Breast epithelium (tissue), 4 donors: ENCODE measurements around the gene HOXB1. TPM values are rescaled to one million over a fixed set of nuclear protein-coding genes. Genes with fewer than 3 reads are reported as not detected.

Source experiments
- DNase-seq, 2 donors: peaks; one replicate each; pipeline ENCODE4 v3.0.0-alpha.2; 2019; ENCODE audit warnings: low spot score in 2 of 2
- H3K27ac ChIP-seq, 2 donors: fragments of 200-600 bp; sonication (generic) in 1 of 2; one replicate each; pipeline ENCODE4 v1.5.1; 2016 to 2019; ENCODE audit warnings: mild to moderate bottlenecking in 1 of 2
- H3K27me3 ChIP-seq, 2 donors: fragments of 200-600 bp; sonication (generic) in 1 of 2; one replicate each; pipeline versions ENCODE4 v1.5.1 to v1.6.0; 2017 to 2019; ENCODE audit warnings: control low read depth in 1 of 2, mild to moderate bottlenecking in 1 of 2
- H3K36me3 ChIP-seq: fragments of 200-600 bp; one replicate; pipeline ENCODE4 v1.5.1; 2019
- H3K4me1 ChIP-seq, 2 donors: fragments of 200-600 bp; sonication (generic); one replicate each; pipeline ENCODE4 v1.5.1; 2016 to 2019; ENCODE audit warnings: control low read depth in 1 of 2
- H3K4me3 ChIP-seq, 3 donors: fragments of 200-600 bp; sonication (generic); 1 replicate in 2 of 3; 2 replicates in 1 of 3; pipeline ENCODE4 v1.5.1; 2016 to 2019; ENCODE audit warnings: mild to moderate bottlenecking in 3 of 3, moderate library complexity in 2 of 3
- H3K9me3 ChIP-seq, 2 donors: fragments of 200-600 bp; sonication (generic) in 1 of 2; one replicate each; pipeline ENCODE4 v1.5.1; 2016 to 2019; ENCODE audit warnings: control low read depth in 1 of 2
- POLR2A ChIP-seq: fragments of 450-650 bp; IDR thresholded peaks from one replicate; pipeline ENCODE4 v1.6.1; 2016; ENCODE audit warnings: antibody characterized with exemption, mild to moderate bottlenecking, moderate library complexity
- POLR2AphosphoS5 ChIP-seq, 3 donors: sonication (generic); formaldehyde crosslinking; IDR thresholded peaks; one replicate each; pipeline ENCODE4 v1.6.1; 2017; ENCODE audit warnings: antibody characterized with exemption in 3 of 3
- intact Hi-C: fragments of 100-400 bp; cut with DNase I; formaldehyde crosslinking; loops from one replicate; pipeline ENCODE4 v1.15.1; 2023; ENCODE audit warnings: low total_unique reads
- total RNA-seq, 3 donors: library from RNA; depleted of rRNA; stranded (reverse); fragments of >200 nt; gene quantifications; one replicate each; pipeline ENCODE4 v1.1.0, GENCODE V29; 2016
- TF ChIP-seq, protein P1 (sequence below), 3 donors: fragments of 450-650 bp; IDR thresholded peaks; one replicate each; pipeline ENCODE4 v1.5.1; 2016 to 2017; ENCODE audit warnings: antibody characterized with exemption in 3 of 3, mild to moderate bottlenecking in 3 of 3, moderate library complexity in 3 of 3

HOXB1 gene
- not detected for total RNA-seq

DNA sequence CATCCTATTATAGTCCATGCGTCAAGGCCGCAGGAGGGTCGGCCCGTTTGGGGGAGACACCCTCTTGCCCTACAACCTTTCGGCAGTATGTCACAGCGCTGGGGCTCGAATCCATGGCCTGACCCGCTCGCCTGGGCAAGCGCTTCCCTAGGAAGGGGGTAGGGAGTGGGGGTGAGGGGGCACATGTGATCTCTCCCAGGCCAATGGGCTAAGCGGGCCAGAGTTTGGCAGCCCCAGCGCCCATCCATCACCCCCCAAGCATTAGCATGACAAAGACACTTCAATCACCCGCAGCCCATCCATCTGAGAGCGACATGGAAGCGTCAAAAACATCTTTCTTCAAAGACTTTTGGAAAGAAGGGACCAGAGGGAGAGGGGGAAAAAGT is at the start of gene HOXB1:
HOXB1 (minus strand) TSS at position 125 of the 386 bp plus-strand sequence; CDS start at position 18, 107 bp downstream.
- Histone ChIP-seq H3K4me3 (no peak within 1 kb of the TSS), H3K9me3 (no peaks in the 10 kb centered on the region), H3K36me3 (no peaks in the 10 kb centered on the region), H3K27me3 (peaks cover 0 to 7% of the 10 kb centered on the region in 2 donors), H3K4me1 (no peaks in the 10 kb centered on the region), H3K27ac (no peak within 1 kb of the TSS)
- intact Hi-C loops: no loop called here
- TF ChIP-seq POLR2AphosphoS5 (IDR thresholded peaks at IDR 0.05): no peak
- TF ChIP-seq POLR2A: no peak
- TF ChIP-seq, protein P1, sequence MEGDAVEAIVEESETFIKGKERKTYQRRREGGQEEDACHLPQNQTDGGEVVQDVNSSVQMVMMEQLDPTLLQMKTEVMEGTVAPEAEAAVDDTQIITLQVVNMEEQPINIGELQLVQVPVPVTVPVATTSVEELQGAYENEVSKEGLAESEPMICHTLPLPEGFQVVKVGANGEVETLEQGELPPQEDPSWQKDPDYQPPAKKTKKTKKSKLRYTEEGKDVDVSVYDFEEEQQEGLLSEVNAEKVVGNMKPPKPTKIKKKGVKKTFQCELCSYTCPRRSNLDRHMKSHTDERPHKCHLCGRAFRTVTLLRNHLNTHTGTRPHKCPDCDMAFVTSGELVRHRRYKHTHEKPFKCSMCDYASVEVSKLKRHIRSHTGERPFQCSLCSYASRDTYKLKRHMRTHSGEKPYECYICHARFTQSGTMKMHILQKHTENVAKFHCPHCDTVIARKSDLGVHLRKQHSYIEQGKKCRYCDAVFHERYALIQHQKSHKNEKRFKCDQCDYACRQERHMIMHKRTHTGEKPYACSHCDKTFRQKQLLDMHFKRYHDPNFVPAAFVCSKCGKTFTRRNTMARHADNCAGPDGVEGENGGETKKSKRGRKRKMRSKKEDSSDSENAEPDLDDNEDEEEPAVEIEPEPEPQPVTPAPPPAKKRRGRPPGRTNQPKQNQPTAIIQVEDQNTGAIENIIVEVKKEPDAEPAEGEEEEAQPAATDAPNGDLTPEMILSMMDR (IDR thresholded peaks at IDR 0.05): no peak
- DNase-seq: no peak

DNA sequence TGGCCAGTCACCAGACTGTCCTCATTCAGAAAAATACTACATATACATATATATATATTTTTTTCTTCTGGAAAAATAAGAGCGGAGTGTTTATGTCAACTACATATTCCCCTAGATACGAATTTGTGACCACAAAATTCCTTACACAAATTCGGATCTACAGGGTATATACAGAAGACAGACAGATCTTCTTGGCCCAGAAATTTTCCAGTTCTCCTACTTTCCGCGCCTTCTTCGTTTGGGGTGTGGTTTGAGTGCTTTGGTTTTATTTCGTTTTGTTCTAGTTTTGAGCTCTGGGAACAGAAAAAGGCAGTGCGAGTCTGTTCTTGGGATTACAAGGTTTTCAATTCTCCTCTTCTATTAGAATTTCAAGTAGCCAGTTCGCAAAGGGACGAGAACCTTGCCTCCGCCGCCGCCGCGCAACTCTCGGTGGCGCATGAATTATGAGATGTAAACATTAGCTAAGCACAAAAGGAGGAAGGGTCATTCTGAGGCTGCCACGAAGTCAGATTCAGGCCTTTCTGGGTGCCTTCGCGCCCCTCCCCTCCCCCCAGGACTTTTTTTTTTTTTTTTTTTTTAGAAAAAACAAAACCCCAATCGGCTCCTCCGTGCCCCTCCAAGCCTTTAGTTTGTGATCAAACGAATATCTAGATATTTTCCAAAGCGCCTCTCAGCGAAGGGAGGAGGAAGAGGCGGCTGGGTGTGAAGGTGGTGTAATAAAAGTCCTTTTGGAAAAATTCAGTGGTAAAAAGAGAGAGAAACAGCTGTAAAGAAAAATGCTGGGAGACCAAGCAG is 49.1 kb upstream of the HOXB1 start:
- Histone ChIP-seq H3K36me3 (no peaks in the 10 kb centered on the region), H3K27ac (no peak overlapping the region), H3K9me3 (no peaks in the 10 kb centered on the region), H3K4me1 (peaks cover 0 to 7% of the 10 kb centered on the region in 2 donors), H3K4me3 (peak overlapping the region in 2 of 3 donors; percentile 7 to 66), H3K27me3 (peaks cover 0 to 86% of the 10 kb centered on the region in 2 donors)
- no peak for DNase-seq
- intact Hi-C loops: loop anchor here (5.0 kb wide), 1 partner anchor 38 kb away; no protein-coding TSS in a partner anchor
- TF ChIP-seq, protein P1 (IDR thresholded peaks at IDR 0.05): no peak
- TF ChIP-seq POLR2AphosphoS5 (IDR thresholded peaks at IDR 0.05) (no peak), POLR2A (no peak)

DNA sequence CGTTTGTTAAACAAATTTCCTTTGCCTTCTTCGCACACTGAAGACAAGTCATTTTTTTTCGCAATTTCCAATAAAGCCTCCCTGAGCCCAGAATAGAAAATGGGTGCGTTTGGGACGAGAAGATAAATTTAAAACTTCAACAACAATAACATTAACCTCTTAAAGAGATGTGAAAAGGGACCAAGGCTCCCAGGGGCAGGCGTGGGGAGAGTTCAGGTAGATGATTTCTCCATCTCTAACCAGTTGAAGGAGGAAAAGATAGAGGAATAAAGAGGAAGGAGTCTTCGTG is 48.6 kb upstream of the HOXB1 start:
- peak overlapping the region in 2 of 3 donors; percentile 57 to 81 for H3K4me3 ChIP-seq
- peaks cover 0 to 7% of the 10 kb centered on the region in 2 donors for H3K4me1 ChIP-seq
- no peak for DNase-seq
- intact Hi-C loops: loop anchor here (5.0 kb wide), 1 partner anchor 37 kb away; no protein-coding TSS in a partner anchor
- H3K36me3 ChIP-seq: no peaks in the 10 kb centered on the region
- TF ChIP-seq, protein P1 (IDR thresholded peaks at IDR 0.05): no peak
- no peak for TF ChIP-seq POLR2A
- TF ChIP-seq POLR2AphosphoS5 (IDR thresholded peaks at IDR 0.05): no peak
- H3K9me3 ChIP-seq: no peaks in the 10 kb centered on the region
- H3K27ac ChIP-seq: peak overlapping the region in 1 of 2 donors; percentile 94
- H3K27me3 ChIP-seq: peaks cover 0 to 82% of the 10 kb centered on the region in 2 donors

DNA sequence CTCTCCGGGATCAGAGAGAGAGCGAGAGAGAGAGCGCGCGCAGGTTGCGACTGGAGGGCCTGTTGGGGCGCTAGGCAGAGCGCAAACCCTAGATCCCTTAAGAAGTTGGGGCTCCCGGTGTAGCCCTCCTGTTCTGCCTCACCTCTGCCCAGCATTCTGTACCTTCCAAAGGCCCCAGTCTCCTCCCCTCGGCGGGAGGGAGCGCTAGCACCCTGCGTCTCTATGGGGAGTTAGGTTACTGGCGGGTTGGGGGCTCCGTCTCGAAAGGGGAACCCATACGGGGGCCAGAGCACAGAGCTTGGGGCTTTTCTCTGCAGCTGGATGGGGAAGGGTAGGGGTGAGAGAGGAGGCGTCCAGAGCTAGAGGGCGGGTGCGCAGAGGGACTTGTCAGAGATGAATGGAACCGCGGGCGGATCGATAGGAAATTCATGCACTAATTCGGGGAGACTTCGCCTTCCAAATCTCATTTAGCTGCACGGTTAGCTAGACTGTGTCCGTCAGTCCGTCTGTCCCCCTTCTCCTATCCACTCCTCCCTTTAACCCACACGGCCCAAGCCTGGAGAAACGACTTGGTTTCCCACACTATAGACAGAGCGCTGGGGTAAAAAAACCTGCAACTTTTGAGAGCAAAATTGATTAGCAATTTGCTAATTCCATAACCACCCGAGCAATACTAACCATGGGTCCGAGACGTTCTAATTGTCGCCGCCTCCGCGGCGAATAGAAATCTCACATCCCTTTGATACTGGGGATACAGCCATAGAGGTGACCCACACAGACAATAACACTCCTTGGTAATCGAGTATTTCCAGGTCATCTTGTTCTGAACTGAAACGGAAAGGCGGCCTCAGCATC is 48.0 kb upstream of the HOXB1 start:
- H3K36me3 ChIP-seq: no peaks in the 10 kb centered on the region
- H3K27me3 ChIP-seq: peaks cover 0 to 81% of the 10 kb centered on the region in 2 donors
- DNase-seq: no peak
- H3K4me1 ChIP-seq: peaks cover 0 to 7% of the 10 kb centered on the region in 2 donors
- no peaks in the 10 kb centered on the region for H3K9me3 ChIP-seq
- H3K27ac ChIP-seq: peak overlapping the region; percentile 73 to 94
- TF ChIP-seq POLR2AphosphoS5 (IDR thresholded peaks at IDR 0.05) (no peak), POLR2A (no peak)
- TF ChIP-seq, protein P1 (IDR thresholded peaks at IDR 0.05): no peak
- intact Hi-C loops: loop anchor here (5.0 kb wide), 1 partner anchor 37 kb away; no protein-coding TSS in a partner anchor
- peak overlapping the region; percentile 49 to 81 (median 57) for H3K4me3 ChIP-seq
